ENCODE results near the gene SCNN1A.

The SCNN1A gene

DNA sequence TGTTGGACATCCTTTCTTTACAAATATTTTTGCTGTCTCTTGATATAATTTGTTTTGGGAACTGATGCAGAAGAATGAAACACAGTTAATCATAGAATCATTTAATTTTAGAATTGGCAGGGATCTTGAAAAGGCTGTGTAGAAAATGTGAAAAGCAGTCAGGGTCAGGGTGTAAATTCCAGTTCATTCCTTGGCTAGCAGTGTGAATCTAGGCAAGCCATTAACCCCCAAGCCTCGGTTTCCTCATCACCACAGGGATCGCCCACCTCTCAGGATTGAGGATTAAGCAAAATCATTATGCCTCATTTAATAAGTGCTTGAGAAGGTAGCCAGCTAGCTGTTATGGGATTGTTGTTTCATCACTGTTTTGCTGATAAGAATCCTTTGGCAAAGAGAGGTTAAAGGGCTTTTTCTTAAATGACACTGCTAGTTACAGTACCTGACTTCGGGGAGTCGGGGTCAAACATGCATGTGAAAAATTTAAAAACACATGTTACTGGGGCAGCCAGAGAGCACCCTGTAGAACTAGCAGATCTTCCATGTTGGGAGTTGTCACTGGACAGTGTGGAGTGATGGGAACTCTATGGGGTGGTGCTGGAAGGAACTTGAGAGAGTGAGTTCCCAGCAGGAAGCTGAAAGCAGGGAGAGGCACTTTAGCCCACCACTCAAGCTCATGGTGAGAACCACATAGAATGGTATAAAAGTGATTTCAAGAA lies 44.2 kb downstream of the SCNN1A start:
- DNase-seq = no peak

DNA sequence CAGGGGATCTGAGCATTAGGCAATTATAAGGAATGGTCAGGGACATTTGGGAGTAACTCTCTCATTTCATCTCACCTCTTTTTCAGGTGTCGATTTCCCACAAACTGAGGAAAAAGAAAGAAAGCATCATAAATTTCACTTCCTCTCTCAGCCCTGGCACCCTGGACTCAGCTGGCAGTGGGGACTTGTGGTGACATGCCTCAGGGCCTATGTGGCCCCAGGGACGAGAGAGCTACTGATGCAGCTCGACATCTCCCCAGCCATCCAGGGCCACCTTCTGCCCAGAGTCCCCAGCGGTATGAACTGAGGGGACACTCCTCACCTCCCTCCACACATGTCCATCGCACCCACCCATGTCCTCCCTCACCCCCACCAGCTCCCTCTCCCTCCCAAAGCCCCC lies 45.2 kb downstream of the SCNN1A start:
- no peak for DNase-seq

DNA sequence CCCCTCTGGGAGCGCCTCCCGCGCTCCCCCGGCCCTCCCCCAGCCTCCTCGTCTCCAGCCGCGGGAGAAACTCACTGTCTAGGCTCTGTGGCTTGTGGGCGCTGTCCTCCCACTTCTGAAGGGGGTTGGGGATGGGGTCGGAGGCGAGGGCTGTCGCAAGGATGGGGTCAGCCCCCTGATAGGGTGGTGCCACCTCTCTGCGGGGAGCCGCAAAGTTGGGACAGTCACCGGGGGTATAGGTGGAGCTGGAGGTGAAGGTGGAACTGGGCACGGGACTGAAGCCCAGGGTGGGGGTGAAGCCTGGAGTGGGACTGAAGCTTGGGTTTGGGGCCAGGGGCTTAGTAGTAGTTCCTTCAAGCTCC lies 45.7 kb downstream of the SCNN1A start:
- no peak for DNase-seq

DNA sequence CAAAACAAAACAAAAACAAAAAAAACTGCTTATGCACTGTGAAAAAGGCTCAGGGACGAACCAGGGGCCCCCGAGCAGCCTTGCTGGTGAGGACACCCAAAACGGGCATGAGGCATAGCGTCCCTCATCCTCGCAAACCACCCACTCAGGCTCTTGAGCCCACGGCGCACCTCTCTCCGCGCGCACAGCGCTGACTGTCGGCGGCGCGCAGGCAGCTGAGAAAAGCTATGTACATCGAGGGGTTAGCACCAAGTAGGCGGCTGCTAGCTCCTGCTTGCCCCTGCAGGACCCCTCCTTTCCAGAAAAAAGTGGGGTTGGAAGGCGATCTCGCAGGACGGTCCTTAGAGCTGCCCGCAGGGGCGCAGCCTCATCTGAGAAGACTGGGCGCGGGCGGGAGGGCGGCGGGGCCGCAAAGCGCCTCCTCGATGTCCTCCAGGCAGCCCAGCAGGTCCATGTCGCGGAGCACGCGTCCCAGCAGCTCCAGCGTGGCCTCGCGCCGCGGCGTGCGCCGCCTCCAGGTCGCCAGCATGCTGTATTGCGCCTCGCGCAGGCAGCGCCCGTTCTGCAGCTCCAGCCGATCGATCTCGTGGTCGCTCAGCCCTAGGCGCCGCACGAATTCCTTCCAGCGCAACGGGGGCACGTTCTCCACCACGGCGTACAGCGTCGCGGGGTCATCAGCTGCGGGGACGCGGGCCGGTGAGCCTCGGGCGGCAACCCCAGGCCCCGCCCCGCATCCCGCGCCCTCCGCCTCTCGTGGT lies 46.2 kb downstream of the SCNN1A start:
- DNase-seq = no peak

- DNase-seq = no peak
Measured at GRCh38 chr12:6328045-6328779, 47.2 kb downstream of the SCNN1A start.

- DNase-seq = no peak
Measured at GRCh38 chr12:6327229-6328041, 47.9 kb downstream of the SCNN1A start.

DNA sequence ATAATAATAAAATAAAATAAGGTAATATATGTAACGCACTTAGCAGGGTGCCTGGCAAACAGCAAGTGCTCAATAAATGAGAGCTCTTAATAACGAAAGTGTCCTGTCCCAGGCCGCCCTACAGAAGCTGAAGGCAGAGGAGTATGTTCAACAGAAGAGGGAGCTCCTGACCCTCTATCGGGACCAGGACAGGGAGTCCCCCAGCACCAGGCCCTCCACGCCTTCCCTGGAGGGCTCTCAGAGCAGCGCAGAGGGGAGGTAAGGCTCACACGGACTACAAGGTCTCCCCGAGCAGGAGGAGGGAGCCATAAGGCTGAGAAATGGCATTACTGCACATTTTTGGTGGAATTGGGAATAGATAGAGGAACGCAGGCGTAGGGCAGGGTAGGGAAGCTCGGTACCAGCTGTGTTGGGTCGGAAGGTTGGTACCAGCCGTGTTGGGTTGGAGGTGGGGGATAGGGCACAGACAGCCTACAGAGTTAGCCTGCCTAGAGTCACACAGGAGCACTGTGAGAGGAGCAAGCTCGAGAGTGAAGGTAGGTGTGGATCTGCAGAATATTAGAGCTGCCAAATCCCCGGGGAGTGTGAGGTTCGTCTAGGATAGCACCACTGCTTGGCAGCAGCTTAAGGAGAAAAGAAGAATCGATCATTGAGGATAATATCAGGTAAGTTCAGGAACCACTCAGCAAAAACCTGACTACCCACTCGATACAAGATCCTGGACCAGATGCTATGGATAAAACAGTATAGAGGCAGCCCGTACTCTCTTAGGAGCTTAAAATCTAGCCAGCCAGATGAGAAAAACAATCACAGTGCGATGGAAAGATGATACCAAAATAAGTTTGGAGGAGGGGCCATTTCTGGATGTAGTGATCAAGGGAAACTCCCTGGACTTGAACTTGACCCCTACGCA lies 48.8 kb downstream of the SCNN1A start:
- DNase-seq = peak; percentile 24

DNA sequence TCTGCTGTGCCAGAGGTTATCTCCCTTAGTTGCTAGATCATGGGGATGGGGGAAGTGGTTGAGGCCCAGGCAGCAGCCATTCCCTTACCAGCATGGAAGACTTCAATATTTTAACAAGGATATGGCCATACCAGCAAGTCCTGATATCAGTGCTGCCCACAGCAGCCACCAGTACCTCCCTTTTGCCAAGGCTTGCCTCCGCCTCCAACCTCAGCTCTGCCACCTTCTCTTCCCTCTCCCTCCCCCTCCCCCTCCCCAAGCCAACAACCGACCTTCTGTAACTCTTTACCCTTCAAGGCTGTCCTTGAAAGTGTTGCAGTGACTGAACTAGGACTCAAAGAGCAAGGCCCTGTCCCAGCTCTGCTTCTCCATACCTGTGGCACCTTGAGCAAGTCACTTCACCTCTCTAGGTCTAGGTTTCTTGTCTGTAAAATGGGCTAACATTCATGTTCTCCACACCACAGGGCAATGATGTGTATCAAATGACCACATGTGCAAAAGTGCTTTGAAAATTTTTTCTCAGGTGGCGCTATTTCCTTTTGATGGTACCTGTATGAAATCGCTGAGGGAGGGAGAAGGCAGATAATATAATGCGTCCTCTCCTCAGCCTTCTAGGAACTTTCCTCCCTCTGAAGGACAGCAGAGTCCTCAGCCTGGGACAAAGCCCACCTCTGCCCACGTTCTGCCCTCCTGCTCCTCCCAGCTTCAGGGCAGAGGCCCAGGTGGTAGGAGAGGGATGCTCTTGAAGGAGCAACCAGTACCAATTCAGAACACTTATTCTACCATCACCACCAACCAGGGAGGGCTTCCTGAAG lies 50.2 kb downstream of the SCNN1A start:
- DNase-seq = no peak

GRCh38 chr12:6323995-6324711 lies 51.2 kb downstream of the SCNN1A start:
- DNase-seq = no peak

GRCh38 chr12:6323340-6323994 lies 51.9 kb downstream of the SCNN1A start:
- peak; percentile 83 for DNase-seq

GRCh38 chr12:6322969-6323339 lies 52.4 kb downstream of the SCNN1A start:
- DNase-seq = no peak

DNA sequence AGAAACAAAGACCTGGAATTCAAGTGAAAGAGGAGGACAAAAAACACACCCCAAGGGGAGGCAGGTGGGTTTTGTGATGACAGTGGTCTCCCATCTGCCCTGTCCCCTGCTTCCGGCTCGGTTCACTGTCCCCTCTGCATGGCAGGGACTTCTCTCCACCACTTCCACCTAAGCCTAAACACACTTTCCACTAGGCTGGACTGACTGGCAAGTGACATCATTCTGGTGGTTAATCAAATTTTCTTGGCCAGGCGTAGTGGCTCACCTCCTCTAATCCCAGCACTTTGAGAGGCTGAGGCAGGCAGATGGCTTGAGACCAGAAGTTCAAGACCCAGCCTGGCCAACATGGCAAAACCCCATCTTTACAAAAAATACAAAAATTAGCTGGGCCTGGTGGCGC lies 53.0 kb downstream of the SCNN1A start:
- no peak for DNase-seq

DNA sequence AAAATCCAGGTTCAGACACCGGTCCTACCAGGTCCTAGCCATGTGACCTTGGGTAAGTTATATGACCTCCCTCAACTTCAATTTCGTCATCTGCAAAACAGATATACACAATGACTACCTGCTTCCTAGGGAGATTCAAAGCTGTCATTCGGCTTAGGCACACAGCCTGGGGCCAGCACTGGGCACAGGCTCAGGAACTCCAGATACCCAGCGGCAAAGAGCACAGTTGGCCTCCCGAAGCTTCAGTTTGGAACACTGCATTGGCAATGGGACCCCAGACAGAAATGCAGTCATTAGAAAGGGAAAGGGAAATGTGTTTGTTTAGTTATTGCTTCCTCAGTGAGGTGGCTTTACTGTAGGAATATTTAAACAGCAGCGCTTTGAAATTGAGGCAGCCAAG lies 53.5 kb downstream of the SCNN1A start:
- no peak for DNase-seq

GRCh38 chr12:6319446-6319845 lies 55.9 kb downstream of the SCNN1A start:
- no peak for DNase-seq

GRCh38 chr12:6318440-6318879 lies 56.9 kb downstream of the SCNN1A start:
- DNase-seq = no peak

GRCh38 chr12:6317693-6318439 lies 57.5 kb downstream of the SCNN1A start:
- DNase-seq = no peak

GRCh38 chr12:6316921-6317692 lies 58.3 kb downstream of the SCNN1A start:
- DNase-seq = no peak
